Lung (tissue), 12 donors: ENCODE measurements around the gene EDARADD. TPM values are rescaled to one million over a fixed set of nuclear protein-coding genes. Genes with fewer than 3 reads are reported as not detected.

ENCODE experiments used
- ATAC-seq: fragments of 200-7000 bp; cut with Tn5 transposase; one replicate; pipeline ENCODE4 v1.9.1; 2020; ENCODE audit warnings: moderate number of reproducible peaks; ENCODE audit not compliant: insufficient read depth, low FRiP score
- DNase-seq, 3 donors: peaks; one replicate each; pipeline ENCODE4 v3.0.0-alpha.2; 2013 to 2017
- H3K27ac ChIP-seq, 2 donors: one replicate each; pipeline ENCODE4 v1.5.1; 2013; ENCODE audit warnings: mild to moderate bottlenecking in 2 of 2, moderate library complexity in 2 of 2, control low read depth in 1 of 2, inconsistent platforms in 1 of 2, low read depth in 1 of 2, low read length in 1 of 2
- H3K27me3 ChIP-seq, 3 donors: one replicate each; pipeline ENCODE4 v1.5.1; 2013; ENCODE audit warnings: low read length in 2 of 3; ENCODE audit not compliant: control insufficient read depth in 3 of 3, insufficient read depth in 3 of 3
- H3K36me3 ChIP-seq, 4 donors: one replicate each; pipeline ENCODE4 v1.5.1; 2013; ENCODE audit warnings: low read length in 4 of 4, mild to moderate bottlenecking in 1 of 4, moderate library complexity in 1 of 4; ENCODE audit not compliant: control insufficient read depth in 4 of 4, insufficient read depth in 4 of 4
- H3K4me1 ChIP-seq, 5 donors: one replicate each; pipeline ENCODE4 v1.5.1; 2013; ENCODE audit warnings: low read length in 5 of 5, mild to moderate bottlenecking in 2 of 5, moderate library complexity in 1 of 5; ENCODE audit not compliant: control insufficient read depth in 5 of 5, insufficient read depth in 5 of 5
- H3K4me3 ChIP-seq: one replicate; pipeline ENCODE4 v1.5.1; 2013; ENCODE audit warnings: mild to moderate bottlenecking, control low read depth, moderate library complexity
- H3K9ac ChIP-seq, 2 donors: one replicate each; pipeline ENCODE4 v1.5.1; 2013; ENCODE audit warnings: low read length in 2 of 2, control low read depth in 1 of 2; ENCODE audit not compliant: insufficient read depth in 1 of 2
- H3K9me3 ChIP-seq, 4 donors: one replicate each; pipeline ENCODE4 v1.5.1; 2013; ENCODE audit warnings: low read length in 3 of 4, mild to moderate bottlenecking in 1 of 4, moderate library complexity in 1 of 4; ENCODE audit not compliant: control insufficient read depth in 4 of 4, insufficient read depth in 3 of 4
- WGBS, 2 donors: extraction: QIAGEN DNeasy Blood & Tissue Kit; methylation state at CpG; one replicate each; pipeline ENCODE4 v1.1.7; 2013; 5-methylcytosine and 5-hydroxymethylcytosine counted together
- polyA plus RNA-seq, 2 donors: library from polyadenylated mRNA; stranded (reverse); fragments of 200-250 nt; gene quantifications; one replicate each; pipeline ENCODE4 v1.2.1, GENCODE V29; 2013
- total RNA-seq, 2 donors: library from RNA; depleted of rRNA in 1 of 2; stranded (reverse); fragments of >200 nt in 1 of 2; gene quantifications; one replicate each; pipeline ENCODE4 v1.2.1, GENCODE V29; 2014 to 2021
- TF ChIP-seq, protein P1 (sequence below): IDR thresholded peaks from 2 replicates; pipeline ENCODE4 v1.5.1; 2012; ENCODE audit warnings: mild to moderate bottlenecking; ENCODE audit errors: control extremely low read depth, extremely low read depth
- donor health status: control.
- donor health status: control.
- donor health status: Bipolar disorder and iron deficiency.
- donor health status: healthy.
- donor health status: DM: yes; HTN: yes; CAD: no.

EDARADD gene
- total and polyA plus RNA-seq, 4 donors, result 0.37 to 2.3 (median 1.1) TPM

DNA sequence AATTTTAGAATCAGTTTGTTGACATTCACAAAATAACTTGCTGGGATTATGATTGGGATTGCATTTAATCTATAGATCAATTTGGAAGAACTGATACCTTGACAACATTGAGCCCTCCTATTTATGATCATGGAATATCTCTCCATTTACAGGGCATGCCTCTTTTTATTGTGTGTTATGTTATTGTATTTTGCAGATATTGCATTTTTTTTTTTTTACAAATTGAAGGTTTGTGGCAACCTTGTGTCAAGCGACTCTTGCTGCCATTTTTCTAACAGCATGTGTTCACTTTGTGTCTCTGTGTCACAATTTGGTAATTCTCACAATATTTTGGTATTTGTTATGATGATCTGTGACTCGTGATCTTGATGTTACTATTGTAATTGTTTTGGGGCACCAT, 46.3 kb downstream of the EDARADD start:
- H3K4me1 ChIP-seq, result no peaks in the 10 kb centered on the region
- 78 to 88% methylated on average over 2 of the region's 2 CpGs for WGBS, 2 donors
- no peak overlapping the region for H3K27ac ChIP-seq
- TF ChIP-seq, protein P1, sequence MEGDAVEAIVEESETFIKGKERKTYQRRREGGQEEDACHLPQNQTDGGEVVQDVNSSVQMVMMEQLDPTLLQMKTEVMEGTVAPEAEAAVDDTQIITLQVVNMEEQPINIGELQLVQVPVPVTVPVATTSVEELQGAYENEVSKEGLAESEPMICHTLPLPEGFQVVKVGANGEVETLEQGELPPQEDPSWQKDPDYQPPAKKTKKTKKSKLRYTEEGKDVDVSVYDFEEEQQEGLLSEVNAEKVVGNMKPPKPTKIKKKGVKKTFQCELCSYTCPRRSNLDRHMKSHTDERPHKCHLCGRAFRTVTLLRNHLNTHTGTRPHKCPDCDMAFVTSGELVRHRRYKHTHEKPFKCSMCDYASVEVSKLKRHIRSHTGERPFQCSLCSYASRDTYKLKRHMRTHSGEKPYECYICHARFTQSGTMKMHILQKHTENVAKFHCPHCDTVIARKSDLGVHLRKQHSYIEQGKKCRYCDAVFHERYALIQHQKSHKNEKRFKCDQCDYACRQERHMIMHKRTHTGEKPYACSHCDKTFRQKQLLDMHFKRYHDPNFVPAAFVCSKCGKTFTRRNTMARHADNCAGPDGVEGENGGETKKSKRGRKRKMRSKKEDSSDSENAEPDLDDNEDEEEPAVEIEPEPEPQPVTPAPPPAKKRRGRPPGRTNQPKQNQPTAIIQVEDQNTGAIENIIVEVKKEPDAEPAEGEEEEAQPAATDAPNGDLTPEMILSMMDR, result no peak
- ATAC-seq, result no peak
- H3K9me3 ChIP-seq, result peaks cover 0 to 3% (median under 1%) of the 10 kb centered on the region in 4 donors
- no peak overlapping the region for H3K4me3 ChIP-seq
- H3K9ac ChIP-seq, result no peak overlapping the region
- DNase-seq, result no peak
- H3K27me3 ChIP-seq, result no peaks in the 10 kb centered on the region
- H3K36me3 ChIP-seq, result no peaks in the 10 kb centered on the region

DNA sequence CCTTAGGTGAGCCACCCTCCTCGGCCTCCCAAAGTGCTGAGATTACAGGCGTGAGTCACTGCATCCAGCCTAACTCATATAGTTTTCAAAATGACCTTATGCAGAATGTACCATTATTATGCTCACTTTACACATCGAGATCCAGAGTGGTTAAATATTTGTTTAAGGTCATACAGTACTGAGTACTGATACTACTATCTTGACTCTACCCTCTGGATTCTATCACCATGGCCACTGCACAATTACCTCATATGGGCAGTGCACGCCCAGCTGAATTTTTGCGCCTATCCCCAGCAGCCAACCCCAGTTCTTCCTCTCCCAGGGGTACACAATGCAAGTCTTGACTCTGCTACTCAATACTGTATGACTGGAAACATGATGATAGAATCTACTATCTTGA, 56.7 kb downstream of the EDARADD start:
- Histone ChIP-seq H3K4me3 (no peak overlapping the region), H3K27ac (no peak overlapping the region), H3K36me3 (peaks cover 0 to 4% (median 0%) of the 10 kb centered on the region in 4 donors), H3K4me1 (no peaks in the 10 kb centered on the region), H3K9ac (no peak overlapping the region), H3K27me3 (no peaks in the 10 kb centered on the region), H3K9me3 (no peaks in the 10 kb centered on the region)
- DNase-seq (no peak), ATAC-seq (no peak)
- WGBS, 2 donors, result 90 to 97% methylated on average over 5 of the region's 5 CpGs
- TF ChIP-seq, protein P1, result no peak

DNA sequence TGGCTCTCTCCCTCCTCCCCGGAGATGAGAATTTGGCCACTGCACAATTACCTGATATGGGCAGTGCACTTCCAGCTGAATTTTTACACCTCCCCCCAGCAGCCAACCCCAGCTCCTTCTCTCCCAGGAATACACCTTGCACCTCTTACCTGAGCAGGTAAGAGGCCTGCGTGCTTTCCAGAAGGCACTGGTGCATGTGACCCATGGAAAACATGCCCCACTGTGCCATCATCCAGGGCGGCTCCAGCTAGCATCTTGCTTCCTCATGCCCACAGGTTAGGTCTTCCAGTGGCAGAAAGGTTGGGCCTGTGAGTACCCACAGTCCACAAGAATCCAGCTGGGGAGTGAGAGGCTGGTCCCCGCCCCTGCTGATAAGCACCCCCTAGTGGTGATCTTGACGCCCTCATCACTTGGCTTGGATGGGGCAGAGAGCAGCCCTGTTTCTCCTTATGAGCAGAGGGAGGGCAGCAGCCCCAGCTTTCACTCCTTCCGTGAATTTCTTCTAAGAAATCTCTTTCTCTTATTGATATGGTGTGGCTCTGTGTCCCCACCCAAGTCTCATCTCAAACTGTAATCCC, 57.8 kb downstream of the EDARADD start:
- ATAC-seq, result no peak

More for the DNA sequence above, 57.8 kb downstream of the EDARADD start:
- Histone ChIP-seq H3K4me3 (no peak overlapping the region), H3K27me3 (no peaks in the 10 kb centered on the region), H3K36me3 (peaks cover 0 to 4% (median 0%) of the 10 kb centered on the region in 4 donors), H3K9ac (no peak overlapping the region), H3K9me3 (no peaks in the 10 kb centered on the region), H3K4me1 (peaks cover 0 to 2% (median 0%) of the 10 kb centered on the region in 5 donors), H3K27ac (no peak overlapping the region)
- TF ChIP-seq, protein P1, result no peak
- DNase-seq, result no peak
- WGBS, 2 donors, result 75 to 84% methylated on average over 6 of the region's 6 CpGs
